ENCODE results near the gene GSTO2.

The GSTO2 gene

GRCh38 chr10:104327745-104328645, 59.0 kb downstream of the GSTO2 start:
- peak; percentile 74 to 86 for DNase-seq

- DNase-seq = no peak
These were observed 59.6 kb downstream of the GSTO2 start for GRCh38 chr10:104328646-104328895.

- peak; percentile 88 to 98 for DNase-seq
These were observed 60.1 kb downstream of the GSTO2 start for GRCh38 chr10:104328896-104329710.

GRCh38 chr10:104329735-104330134, 60.8 kb downstream of the GSTO2 start:
- peak in 1 of 2 donors; percentile 51 for DNase-seq

GRCh38 chr10:104330168-104331110, 61.5 kb downstream of the GSTO2 start:
- peak in 1 of 2 donors; percentile 47 for DNase-seq

GRCh38 chr10:104331208-104331838, 62.3 kb downstream of the GSTO2 start:
- no peak for DNase-seq

GRCh38 chr10:104332243-104333031, 63.5 kb downstream of the GSTO2 start:
- DNase-seq = no peak

- no peak for DNase-seq
These were observed 64.2 kb downstream of the GSTO2 start for GRCh38 chr10:104333032-104333727.

- DNase-seq = no peak
These were observed 64.9 kb downstream of the GSTO2 start for GRCh38 chr10:104333728-104334373.

GRCh38 chr10:104334561-104334960, 65.6 kb downstream of the GSTO2 start:
- DNase-seq = no peak

- DNase-seq = no peak
These were observed 66.1 kb downstream of the GSTO2 start for GRCh38 chr10:104334965-104335650.

- peak; percentile 43 to 56 for DNase-seq
These were observed 68.0 kb downstream of the GSTO2 start for GRCh38 chr10:104336821-104337467.

- DNase-seq = peak; percentile 70 to 83
These were observed 68.6 kb downstream of the GSTO2 start for GRCh38 chr10:104337521-104337984.

GRCh38 chr10:104337985-104338735, 69.2 kb downstream of the GSTO2 start, which contains the start of gene ITPRIP:
TSS of gene ITPRIP (minus strand) at chr10:104338465. CDS start at chr10:104316051, 22,414 bp downstream.
- peak; percentile 82 to 89 for DNase-seq

GRCh38 chr10:104339469-104340110, 70.6 kb downstream of the GSTO2 start:
- peak; percentile 62 to 91 for DNase-seq

- DNase-seq = no peak
These were observed 71.1 kb downstream of the GSTO2 start for GRCh38 chr10:104340111-104340526.

GRCh38 chr10:104340641-104341040, 71.7 kb downstream of the GSTO2 start:
- no peak for DNase-seq
